Renal cortical epithelial cell (primary cell): ENCODE results near the gene USP44. TPM values are rescaled to one million over a fixed set of nuclear protein-coding genes. Genes with fewer than 3 reads are reported as not detected.
"Not testable (repeated sequence)": the region's sequence is repeated elsewhere in the genome, so short reads cannot be mapped to it uniquely, and the experiment has no call there.

ENCODE experiments used
- DNase-seq: peaks from one replicate; pipeline ENCODE4 v3.0.0-alpha.2; 2011; ENCODE audit warnings: low read depth
- total RNA-seq: library from RNA; depleted of rRNA; stranded (reverse); fragments of >200 nt; gene quantifications from 2 replicates; pipeline ENCODE4 v1.2.3, GENCODE V29; 2014

The USP44 gene
- total RNA-seq, 1 donor from 2014 or later, result 7.2 TPM

DNA sequence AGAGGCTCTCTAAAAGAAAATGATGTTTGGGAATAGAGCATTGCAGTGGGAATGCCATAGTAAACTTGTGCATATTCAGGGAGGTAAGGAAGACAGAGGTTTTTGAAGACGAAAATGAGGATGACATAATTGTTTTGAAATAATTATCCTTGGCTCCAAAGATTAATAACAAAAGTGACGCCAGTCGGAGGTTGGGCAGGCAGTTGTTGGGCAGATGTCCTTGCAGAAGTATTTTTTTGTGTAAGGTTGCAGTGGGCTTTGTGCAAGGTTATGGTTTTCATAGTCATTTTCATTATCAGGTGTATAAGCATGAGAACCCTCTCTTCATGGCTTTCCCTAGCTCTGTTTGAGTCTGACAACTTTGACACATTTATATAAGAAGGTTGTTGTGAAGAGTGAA lies 42.0 kb downstream of the USP44 start:
- DNase-seq, result no peak

DNA sequence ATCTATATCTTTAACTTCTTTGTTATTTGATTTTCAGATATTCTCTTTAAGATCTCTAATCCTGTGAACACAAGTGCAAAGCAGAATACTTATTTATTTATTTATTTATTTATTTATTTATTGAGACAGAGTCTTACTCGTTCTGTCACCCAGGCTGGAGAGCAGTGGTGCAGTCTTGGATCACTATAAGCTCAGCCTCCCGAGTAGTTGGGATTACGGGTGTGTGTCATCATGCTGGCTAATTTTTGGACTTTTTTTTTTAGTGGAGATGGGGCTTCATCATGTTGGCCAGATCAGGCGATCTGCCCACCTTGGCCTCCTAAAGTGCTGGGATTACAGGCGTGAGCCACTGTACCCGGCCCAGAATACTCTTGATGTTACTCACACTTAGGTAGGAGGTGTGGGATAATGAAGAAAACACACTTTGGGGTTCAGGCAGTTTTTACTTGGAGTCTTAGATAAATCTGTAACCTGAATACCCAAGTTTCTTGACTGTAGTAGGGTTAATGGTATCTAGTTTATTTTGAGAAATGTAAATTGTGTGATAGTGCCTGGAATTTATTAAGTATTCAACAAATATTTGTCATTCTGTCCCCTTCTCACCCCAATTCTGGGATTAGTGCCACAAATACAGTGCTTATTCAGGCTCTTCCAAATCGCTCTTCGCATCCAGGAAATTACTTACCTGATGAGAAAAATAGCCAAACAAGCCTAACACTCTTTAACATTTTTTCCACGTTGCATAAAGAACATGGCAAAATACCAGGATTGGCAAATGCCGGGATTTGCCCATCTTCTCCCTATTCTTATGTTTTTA lies 44.4 kb downstream of the USP44 start:
- DNase-seq, result no peak

DNA sequence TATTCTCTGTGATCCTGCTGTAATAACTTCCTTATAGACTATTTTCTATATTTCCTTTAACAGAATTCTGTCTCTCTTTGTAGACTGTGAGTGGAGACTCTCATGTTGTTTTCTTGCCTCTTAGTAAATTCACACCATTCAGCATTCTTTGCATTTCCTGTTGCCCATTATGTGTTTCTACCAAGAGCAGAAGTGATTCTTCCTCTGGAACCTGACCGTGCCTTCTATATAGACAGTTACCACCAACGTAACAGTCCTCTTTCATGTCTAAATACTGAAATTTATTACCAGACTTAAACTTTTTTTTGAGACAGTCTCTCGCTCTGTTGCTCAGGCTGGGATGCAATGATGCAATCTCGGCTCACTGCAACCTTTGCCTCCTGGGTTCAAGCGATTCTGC lies 46.2 kb downstream of the USP44 start:
- no peak for DNase-seq

DNA sequence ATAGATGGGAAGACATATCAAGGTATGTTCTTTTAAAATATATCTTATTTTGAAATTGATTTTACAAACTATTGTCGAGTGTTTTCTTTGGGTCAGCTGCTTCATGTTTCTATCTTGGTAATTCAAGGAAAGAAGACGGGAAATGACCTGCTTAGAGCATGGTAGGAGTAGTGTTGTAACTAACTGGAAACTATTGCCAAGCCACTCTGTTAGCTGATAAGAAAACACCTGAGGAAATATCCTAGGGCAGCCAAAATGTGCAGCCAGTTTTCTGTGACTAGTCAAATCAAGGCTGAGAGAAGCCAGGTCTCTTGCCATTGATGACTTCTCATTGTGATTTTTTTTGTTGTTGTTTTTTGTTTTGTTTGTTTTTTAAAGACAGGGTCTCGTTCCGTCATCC lies 47.1 kb downstream of the USP44 start:
- DNase-seq, result no peak

DNA sequence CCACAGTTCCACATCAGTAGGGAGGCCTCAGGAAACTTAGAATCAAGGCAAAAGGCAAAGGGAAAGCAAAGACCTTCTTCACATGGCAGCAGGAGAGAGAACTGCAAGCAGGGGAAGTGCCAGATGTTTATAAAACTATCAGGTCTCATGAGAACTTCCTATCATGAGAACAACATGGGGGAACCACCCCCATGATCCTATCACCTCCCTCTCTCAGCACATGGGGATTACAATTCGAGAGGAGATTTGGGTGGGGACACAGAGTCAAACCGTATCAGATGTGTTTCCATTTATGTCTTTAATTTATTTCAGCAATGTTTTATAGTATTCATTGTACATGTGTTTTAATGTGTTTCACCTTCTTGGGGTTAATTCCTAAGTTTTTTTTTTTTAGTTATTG lies 51.5 kb downstream of the USP44 start:
- no peak for DNase-seq

DNA sequence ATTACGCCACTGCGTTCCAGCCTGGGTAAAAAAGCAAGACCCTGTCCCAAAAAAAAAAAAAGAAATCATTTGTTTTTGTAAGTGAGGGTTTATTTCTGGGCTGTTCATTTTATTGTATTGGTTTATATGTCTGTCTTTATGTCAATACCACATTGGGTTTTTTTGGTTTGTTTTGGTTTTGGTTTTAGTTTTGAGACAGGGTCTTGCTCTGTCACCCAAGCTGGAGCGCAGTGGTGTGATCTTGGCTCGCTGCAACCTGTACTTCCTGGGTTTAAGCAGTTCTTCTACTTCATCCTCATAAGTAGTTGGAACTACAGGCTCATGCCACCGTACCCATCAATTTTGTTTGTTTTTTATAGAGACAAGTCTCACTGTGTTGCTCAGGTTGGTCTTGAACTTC lies 52.3 kb downstream of the USP44 start:
- no peak for DNase-seq

DNA sequence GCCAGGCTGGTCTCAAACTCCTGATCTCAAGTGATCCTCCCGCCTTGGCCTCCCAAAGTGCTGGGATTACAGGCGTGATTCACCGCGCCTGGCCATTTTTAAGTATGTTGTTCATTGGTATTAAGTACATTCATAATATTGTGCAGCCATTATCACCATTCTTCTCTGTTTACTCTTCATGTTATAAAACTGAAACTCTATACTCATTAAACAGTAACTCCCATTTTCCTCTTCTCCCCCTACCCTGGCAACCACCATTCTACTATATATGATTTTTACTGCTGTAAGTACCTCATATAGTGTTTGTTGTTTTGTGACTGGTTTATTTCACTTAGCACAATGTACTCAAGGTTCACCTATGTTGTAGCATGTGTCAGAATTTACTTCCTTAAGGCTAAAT lies 54.2 kb downstream of the USP44 start:
- DNase-seq, result no peak

DNA sequence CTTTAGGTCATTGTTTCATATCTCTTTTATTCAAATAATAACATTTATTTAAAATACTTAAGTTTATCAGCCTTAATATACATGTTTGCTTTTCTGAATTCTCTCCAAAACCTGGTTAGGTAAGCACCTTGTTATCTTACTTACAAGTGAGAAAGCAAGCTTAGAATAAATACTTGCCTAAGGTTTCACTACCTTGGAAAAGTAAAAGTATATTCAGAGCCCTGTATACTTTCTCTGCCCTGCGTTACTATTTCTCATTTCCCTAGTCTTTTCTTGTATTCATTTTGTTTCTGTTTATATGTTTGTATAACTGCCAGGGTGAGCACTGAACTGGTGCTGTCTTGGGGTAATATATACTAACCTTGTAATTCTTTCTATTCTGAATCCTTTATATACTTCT lies 55.8 kb downstream of the USP44 start:
- no peak for DNase-seq

DNA sequence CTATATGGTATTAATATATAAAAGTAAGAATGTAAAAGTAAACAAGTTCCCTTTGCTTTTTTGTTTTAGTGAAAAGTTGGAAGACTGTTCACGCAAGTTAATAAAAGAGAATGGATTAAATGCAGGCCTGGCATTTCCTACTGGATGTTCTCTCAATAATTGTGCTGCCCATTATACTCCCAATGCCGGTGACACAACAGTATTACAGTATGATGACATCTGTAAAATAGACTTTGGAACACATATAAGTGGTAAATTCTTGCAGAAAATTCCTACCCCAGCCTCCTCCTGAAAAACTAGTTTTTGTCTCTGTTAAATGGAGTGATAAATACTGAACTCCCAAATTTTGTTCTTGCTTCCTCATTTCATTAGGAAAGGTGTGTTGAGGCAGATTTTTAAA lies 56.4 kb downstream of the USP44 start:
- no peak for DNase-seq

DNA sequence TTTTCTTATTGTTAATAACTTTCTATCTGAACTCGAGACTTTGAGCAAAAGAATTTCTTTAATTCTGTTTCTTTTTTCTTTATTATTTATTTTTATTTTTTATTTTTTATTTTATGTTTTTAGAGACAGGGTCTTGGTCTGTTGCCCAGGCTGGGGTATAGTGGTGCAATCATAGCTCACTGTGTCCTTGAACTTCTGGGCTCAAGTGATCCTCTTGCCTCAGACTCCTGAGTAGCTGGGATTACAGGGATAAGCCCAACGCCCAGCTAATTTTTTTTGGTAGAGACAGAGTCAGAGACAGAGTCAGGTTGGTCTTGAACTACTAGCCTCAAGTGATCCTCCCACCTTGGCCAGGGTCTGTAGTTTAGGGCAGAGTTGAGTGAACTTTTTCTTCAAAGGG lies 58.8 kb downstream of the USP44 start:
- DNase-seq, result no peak

DNA sequence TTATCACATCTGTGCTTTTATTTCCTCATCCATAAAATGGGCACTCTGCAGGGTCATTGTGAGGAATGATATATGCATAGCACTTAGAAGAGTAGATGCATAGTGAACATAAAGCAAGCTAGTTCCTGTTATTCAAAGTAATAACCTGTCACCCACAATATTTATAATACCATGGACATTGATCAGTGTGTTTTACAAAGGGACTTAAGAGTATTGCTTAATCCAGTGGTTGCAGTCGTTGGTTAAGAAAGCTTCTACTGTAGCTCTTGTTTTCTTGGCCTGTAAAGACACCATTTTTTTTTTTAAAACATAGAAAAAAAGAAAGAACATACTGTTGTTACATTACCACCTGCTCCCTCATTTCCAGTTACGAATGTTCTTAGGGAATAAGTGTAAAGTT lies 64.3 kb downstream of the USP44 start:
- no peak for DNase-seq

DNA sequence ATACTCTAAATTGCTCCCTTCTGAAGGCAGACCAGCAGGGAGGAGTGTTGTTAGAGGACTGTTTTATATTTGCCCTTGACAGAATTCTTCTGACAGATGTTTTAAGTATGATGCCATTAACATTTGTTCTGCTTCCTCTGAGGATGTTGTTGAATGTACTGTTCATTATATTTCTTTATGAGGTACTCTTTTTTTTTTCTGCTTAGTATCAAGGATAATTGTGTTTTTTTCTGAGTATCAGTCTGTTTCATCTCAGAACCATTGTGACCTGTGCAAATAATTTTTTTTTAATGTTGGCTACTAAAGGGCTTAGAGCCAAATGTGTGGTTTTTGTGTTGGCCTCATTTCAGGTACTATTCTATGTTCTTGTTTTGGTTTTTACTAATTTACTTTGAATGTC lies 66.8 kb downstream of the USP44 start:
- no peak for DNase-seq

DNA sequence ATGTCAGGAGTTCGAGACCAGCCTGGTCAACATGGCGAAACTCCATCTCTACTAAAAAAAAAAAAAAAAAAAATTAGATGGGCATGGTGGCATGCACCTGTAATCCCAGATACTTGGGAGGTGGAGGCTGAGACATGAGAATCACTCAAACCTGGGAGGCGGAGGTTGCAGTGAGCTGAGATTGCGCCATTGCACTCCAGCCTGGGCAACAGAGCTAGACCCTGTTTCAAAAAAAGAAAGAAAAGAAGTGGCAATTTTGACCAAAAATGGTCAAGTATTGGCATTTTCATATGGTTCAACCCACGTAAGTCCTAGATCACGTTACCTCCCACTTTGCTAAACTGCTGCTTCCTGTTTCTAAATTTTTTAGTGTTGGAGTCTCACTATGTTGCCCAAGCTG lies 68.7 kb downstream of the USP44 start:
- not testable (repeated sequence) for DNase-seq

DNA sequence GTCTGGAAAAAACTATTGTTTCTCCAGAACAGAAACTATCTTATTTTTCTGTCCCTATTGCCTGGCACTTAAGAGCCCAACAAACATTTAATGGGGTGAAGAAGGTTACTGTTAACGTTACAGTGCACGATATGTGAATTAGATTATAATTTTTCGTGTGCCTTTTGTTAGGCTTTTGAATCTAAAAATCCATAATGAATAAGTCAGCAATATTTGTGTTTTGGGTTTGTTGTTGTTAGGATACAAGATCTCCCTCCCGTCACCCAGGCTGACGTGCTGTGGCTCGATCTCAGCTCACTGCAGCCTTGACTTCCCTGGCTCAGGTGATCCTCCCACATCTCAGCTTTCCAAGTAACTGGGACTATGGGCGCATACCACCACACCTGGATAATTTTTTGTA lies 69.4 kb downstream of the USP44 start:
- DNase-seq, result no peak

DNA sequence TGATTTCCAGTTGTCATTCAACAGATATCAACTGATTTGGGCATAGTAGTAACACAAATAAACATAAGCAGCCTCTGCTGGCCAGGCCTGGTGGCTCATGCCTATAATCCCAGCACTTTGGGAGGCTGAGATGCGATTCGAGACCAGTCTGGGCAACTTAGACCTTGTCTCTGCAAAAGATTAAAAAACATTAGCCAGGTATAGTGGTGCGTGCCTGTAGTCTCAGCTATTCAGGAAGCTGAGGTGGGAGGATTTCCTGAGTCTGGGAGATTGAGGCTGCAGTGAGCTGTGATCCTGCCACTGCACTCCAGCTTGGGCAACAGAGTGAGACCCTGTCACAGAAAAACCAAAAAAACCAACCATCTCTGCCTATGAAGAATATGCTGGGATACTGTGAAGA lies 70.2 kb downstream of the USP44 start:
- DNase-seq, result no peak

DNA sequence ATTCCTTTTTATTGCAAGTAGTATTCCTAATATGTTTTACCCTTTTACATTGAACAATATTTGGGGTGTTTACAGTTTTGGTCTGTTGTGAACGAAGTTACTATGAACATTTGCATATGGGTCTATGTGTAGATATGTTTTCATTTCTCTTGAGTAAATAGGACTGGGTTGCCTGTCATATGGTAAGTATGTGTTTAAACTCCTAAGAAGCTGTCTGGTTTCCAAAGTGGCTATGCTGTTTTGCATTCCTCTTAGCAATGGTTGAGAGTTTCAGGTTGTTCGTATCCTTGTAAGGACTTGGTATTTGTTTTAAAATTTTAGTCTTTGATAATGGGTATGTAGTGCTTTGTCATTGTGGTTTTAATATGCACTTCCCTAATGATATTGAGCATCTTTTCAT lies 71.0 kb downstream of the USP44 start:
- no peak for DNase-seq

DNA sequence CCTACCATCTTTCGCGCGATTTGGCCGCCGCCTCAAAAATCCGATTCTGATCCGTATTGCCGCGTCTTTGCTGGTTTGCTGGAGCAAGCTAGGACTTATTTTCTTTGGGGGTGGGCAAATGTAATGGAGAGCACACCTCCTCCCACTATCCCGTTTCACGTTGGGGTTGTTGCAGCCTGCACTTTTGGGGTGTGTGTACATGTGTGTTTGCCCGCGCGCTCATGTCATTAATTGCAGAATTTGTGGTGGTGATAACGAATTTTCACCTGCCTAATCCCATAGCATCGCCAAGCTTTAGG lies 76.7 kb downstream of the USP44 start:
- DNase-seq, result no peak

DNA sequence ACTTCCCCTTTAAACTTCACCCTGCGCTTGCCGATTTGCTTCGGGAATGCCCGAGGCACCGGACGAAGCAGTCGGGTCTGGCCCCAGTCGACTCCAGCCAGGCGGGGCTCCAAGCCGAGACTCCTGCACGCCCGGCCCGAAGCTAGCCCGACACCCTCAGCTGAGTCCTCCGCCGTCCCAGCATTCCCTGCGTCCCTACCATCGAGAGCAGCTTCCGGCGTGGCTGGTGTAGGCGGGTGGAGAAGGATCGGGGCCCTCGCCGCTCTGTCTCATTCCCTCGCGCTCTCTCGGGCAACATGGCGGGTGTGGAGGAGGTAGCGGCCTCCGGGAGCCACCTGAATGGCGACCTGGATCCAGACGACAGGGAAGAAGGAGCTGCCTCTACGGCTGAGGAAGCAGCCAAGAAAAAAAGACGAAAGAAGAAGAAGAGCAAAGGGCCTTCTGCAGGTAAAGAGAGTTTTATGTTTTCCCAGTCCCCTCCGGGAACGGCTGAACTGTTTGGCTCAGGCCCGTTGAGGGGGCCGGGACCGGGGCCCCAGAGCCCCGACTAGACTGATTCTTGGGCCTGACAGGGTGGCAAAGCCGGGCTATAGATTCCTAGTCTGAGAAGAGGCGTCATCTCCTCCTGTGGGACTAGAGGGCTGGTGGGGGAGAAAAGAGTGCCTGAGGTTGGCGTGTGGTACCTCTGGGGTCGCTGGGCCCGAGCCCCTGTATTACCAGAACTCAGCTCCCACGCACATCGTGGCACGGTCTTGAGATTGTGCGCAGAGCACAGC lies 77.2 kb downstream of the USP44 start, which contains the start of gene METAP2:
Gene METAP2, plus strand, starts transcription at position 269 of the 776 bp plus-strand sequence. Its CDS starts 28 bp downstream, at position 297.
- DNase-seq, result peak; percentile 90

DNA sequence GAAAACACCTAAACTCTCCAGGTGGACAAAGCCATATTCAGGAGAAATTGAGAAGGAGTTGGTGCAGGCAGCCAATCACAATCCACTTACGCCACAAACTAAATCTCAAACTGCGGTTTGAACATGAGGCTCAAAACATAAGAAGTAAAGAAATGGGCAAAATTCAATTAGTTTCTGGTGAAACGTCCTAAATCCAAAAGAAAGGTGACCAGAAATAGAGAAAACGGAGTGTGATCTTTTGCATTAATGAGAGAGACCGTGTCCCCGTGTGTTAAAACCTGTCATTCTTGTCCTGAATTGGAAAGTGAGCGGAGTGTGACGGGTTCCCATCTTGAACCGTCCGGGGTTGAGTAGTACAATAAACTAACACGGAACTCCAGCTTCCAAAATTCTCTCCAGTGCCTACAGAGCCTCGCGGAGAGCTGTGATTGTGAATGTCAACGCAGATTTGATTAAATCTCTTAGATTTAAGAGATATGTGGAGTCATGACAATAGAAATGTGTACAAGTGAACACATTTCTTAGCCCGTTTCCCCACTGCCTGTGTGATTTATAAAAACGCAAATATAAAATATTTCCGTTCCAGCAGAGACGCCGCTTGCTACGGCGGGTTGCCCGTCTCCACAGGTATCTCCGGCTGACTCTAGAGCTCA lies 77.9 kb downstream of the USP44 start:
- peak; percentile 60 for DNase-seq

DNA sequence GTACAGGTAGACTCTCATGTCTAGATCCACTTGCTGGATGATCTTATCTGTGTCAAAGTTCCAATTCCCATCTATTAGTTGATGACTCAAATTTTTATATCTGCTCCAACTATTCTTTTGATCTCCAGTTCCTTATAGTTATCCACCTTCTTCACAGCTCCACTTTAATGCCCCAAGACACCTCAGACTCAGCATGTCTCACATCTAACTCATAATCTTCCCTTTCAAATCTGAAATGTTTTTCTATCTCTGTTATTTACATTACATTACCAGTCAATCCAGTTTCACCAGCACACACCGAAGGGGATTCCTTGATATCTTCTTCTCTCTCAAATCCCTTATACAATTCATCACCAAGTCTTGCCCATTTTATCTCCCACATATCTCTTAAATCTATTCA lies 81.0 kb downstream of the USP44 start:
- DNase-seq, result no peak
